H9 (cell line): Measurements from ENCODE around the gene FAM227A. TPM values are rescaled to one million over a fixed set of nuclear protein-coding genes. Genes with fewer than 3 reads are reported as not detected.

Experiments used
- DNase-seq: peaks from one replicate; pipeline ENCODE4 v3.0.0-alpha.2; 2017
- H2AFZ ChIP-seq: one replicate; pipeline ENCODE4 v1.6.1; 2013; ENCODE audit warnings: mild to moderate bottlenecking, low read length, control low read depth, moderate library complexity
- H2AK5ac ChIP-seq: 2 replicates; pipeline ENCODE4 v1.6.1; 2013; ENCODE audit warnings: low read length, control low read depth, mixed read lengths; ENCODE audit not compliant: insufficient read length
- H2BK120ac ChIP-seq: one replicate; pipeline ENCODE4 v1.6.1; 2013; ENCODE audit warnings: low read depth, mild to moderate bottlenecking, low read length, control low read depth, inconsistent platforms; ENCODE audit not compliant: poor library complexity, severe bottlenecking
- H2BK12ac ChIP-seq: 2 replicates; pipeline ENCODE4 v1.6.1; 2013; ENCODE audit warnings: low read length, control low read depth, mixed read lengths, low read depth; ENCODE audit not compliant: insufficient read length
- H2BK15ac ChIP-seq: 2 replicates; pipeline ENCODE4 v1.6.1; 2013; ENCODE audit warnings: low read depth, low read length, control low read depth
- H2BK20ac ChIP-seq: one replicate; pipeline ENCODE4 v1.6.1; 2013; ENCODE audit warnings: low read depth, mild to moderate bottlenecking, low read length, control low read depth, inconsistent platforms; ENCODE audit not compliant: poor library complexity, severe bottlenecking
- H2BK5ac ChIP-seq: 2 replicates; pipeline ENCODE4 v1.6.1; 2013; ENCODE audit warnings: low read length, control low read depth, mixed read lengths; ENCODE audit not compliant: insufficient read length
- H3K14ac ChIP-seq: 2 replicates; pipeline ENCODE4 v1.6.1; 2013; ENCODE audit warnings: low read length, control low read depth; ENCODE audit not compliant: insufficient read depth
- H3K18ac ChIP-seq: 2 replicates; pipeline ENCODE4 v1.6.1; 2013; ENCODE audit warnings: low read depth, mild to moderate bottlenecking, mixed read lengths, low read length, control low read depth; ENCODE audit not compliant: insufficient read length
- H3K23ac ChIP-seq: 2 replicates; pipeline ENCODE4 v1.6.1; 2013; ENCODE audit warnings: low read length, control low read depth, mixed read lengths, low read depth; ENCODE audit not compliant: insufficient read length
- H3K23me2 ChIP-seq: 2 replicates; pipeline ENCODE4 v1.6.1; 2013; ENCODE audit warnings: low read depth, mild to moderate bottlenecking, mixed read lengths, low read length, control low read depth; ENCODE audit not compliant: insufficient read length, poor library complexity, severe bottlenecking
- H3K27ac ChIP-seq: 2 replicates; pipeline ENCODE4 v1.5.1; 2013; ENCODE audit warnings: low read length, control low read depth, mixed read lengths, low read depth; ENCODE audit not compliant: insufficient read length
- H3K27me3 ChIP-seq: 2 replicates; pipeline ENCODE4 v1.6.1; 2013; ENCODE audit warnings: low read length, control low read depth, inconsistent platforms; ENCODE audit not compliant: insufficient read depth
- H3K4ac ChIP-seq: 2 replicates; pipeline ENCODE4 v1.6.1; 2013; ENCODE audit warnings: low read depth, mild to moderate bottlenecking, control low read depth, inconsistent platforms, low read length, moderate library complexity
- H3K4me1 ChIP-seq: 2 replicates; pipeline ENCODE4 v1.6.1; 2013; ENCODE audit warnings: low read length, control low read depth, inconsistent platforms; ENCODE audit not compliant: insufficient read depth
- H3K4me2 ChIP-seq: 2 replicates; pipeline ENCODE4 v1.6.1; 2013; ENCODE audit warnings: low read length, control low read depth, mixed read lengths; ENCODE audit not compliant: insufficient read length, insufficient read depth
- H3K56ac ChIP-seq: 2 replicates; pipeline ENCODE4 v1.6.1; 2013; ENCODE audit warnings: low read depth, mild to moderate bottlenecking, mixed read lengths, low read length, control low read depth; ENCODE audit not compliant: insufficient read length
- H3K79me1 ChIP-seq: 2 replicates; pipeline ENCODE4 v1.6.1; 2013; ENCODE audit warnings: low read depth, mild to moderate bottlenecking, moderate library complexity, low read length, control low read depth, inconsistent platforms; ENCODE audit not compliant: insufficient read depth, poor library complexity, severe bottlenecking
- H3K79me2 ChIP-seq: 2 replicates; pipeline ENCODE4 v1.6.1; 2013; ENCODE audit warnings: low read length, control low read depth, inconsistent platforms; ENCODE audit not compliant: insufficient read depth
- H3K9ac ChIP-seq: 2 replicates; pipeline ENCODE4 v1.6.1; 2013; ENCODE audit warnings: low read length, control low read depth, mixed read lengths; ENCODE audit not compliant: insufficient read length; ENCODE audit errors: extremely low read depth
- H3K9me3 ChIP-seq: one replicate; pipeline ENCODE4 v1.6.1; 2013; ENCODE audit warnings: low read depth, low read length, inconsistent platforms; ENCODE audit not compliant: control insufficient read depth
- H3T11ph ChIP-seq: one replicate; pipeline ENCODE4 v1.6.1; 2013; ENCODE audit warnings: mild to moderate bottlenecking, low read length, control low read depth, inconsistent platforms
- H4K20me1 ChIP-seq: one replicate; pipeline ENCODE4 v1.6.1; 2013; ENCODE audit not compliant: control insufficient read depth, insufficient read length, insufficient read depth
- H4K5ac ChIP-seq: 2 replicates; pipeline ENCODE4 v1.6.1; 2013; ENCODE audit warnings: low read depth, mild to moderate bottlenecking, mixed read lengths, low read length, control low read depth; ENCODE audit not compliant: insufficient read length
- H4K8ac ChIP-seq: replicated peaks from 2 replicates; pipeline ENCODE4 v1.6.1; 2013; ENCODE audit warnings: low read length, control low read depth, mixed read lengths, low read depth; ENCODE audit not compliant: insufficient read length
- H4K91ac ChIP-seq: 2 replicates; pipeline ENCODE4 v1.6.1; 2013; ENCODE audit warnings: low read depth, mild to moderate bottlenecking, moderate library complexity, mixed read lengths, low read length, control low read depth; ENCODE audit not compliant: insufficient read length
- H3K27ac Mint-ChIP-seq, 3 experiments: 2 replicates in 2 of 3; 3 replicates in 1 of 3; pipeline ENCODE4 v1.8.0; 2020 to 2021; ENCODE audit warnings: mixed read lengths in 3 of 3, mild to moderate bottlenecking in 1 of 3, moderate library complexity in 1 of 3
- H3K27me3 Mint-ChIP-seq: 2 replicates; pipeline ENCODE4 v1.8.0; 2021; ENCODE audit warnings: low read depth, mild to moderate bottlenecking, moderate library complexity, mixed read lengths
- H3K36me3 Mint-ChIP-seq, 3 experiments: 2 replicates in 2 of 3; 3 replicates in 1 of 3; pipeline ENCODE4 v1.8.0; 2020 to 2021; ENCODE audit warnings: low read depth in 3 of 3, mixed read lengths in 3 of 3; ENCODE audit not compliant: insufficient read depth in 1 of 3
- H3K4me1 Mint-ChIP-seq, 2 experiments: 2 replicates each; pipeline ENCODE4 v1.8.0; 2020; ENCODE audit warnings: mixed read lengths in 2 of 2
- H3K4me3 Mint-ChIP-seq, 2 experiments: 2 replicates in 1 of 2; 3 replicates in 1 of 2; pipeline ENCODE4 v1.8.0; 2020 to 2021; ENCODE audit warnings: mild to moderate bottlenecking in 2 of 2, mixed read lengths in 2 of 2, moderate library complexity in 1 of 2
- H3K9me3 Mint-ChIP-seq, 2 experiments: 2 replicates in 1 of 2; 3 replicates in 1 of 2; pipeline ENCODE4 v1.8.0; 2020; ENCODE audit warnings: mild to moderate bottlenecking in 2 of 2, mixed read lengths in 2 of 2, moderate library complexity in 1 of 2
- WGBS: extraction: QIAGEN DNeasy Blood & Tissue Kit; methylation state at CpG from one replicate; pipeline ENCODE4 v1.1.7; 2013; ENCODE audit warnings: missing lambda C conversion rate, low lambda C conversion rate, mixed read lengths; ENCODE audit not compliant: insufficient read length; ENCODE audit errors: extremely low coverage; 5-methylcytosine and 5-hydroxymethylcytosine counted together
- total RNA-seq: library from RNA; stranded (reverse); gene quantifications from 2 replicates; pipeline ENCODE4 v1.2.1, GENCODE V29; 2021
- TF ChIP-seq, protein P1 (sequence below): fragments of 200-600 bp; sonication (generic); conservative IDR thresholded peaks from 3 replicates; pipeline ENCODE4 v1.8.0; 2021; ENCODE audit warnings: antibody characterized with exemption, mild to moderate bottlenecking

Gene FAM227A
- total RNA-seq, 1 experiment from 2014 or later = 3.6 TPM

DNA sequence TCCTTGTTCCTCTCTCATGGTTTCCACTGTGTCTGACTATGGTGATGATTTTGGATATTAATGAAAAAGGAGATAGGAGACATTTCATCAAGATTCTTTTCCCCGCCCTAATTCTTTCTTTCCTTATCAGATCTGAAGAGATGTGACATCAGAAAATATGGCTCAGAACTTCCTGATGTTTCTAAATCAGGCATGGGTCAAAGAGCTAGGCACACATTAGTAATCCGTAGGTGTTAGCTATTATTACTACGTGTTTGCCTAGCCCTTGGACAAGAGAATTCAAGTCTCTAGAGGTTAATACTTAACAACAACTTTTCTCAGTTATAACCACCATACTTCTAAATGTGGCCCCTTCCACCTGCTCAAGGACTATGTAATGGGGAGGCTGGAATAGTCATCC is 38.7 kb upstream of the FAM227A start:
- DNase-seq = no peak
- H3K79me1 ChIP-seq = peaks cover 3% of the 10 kb centered on the region
- no CpG with 5 or more reads among the region's 3 CpGs for WGBS
- H2BK12ac ChIP-seq = no peak overlapping the region
- no peak overlapping the region for H2BK15ac ChIP-seq
- H3K9ac ChIP-seq = no peak overlapping the region
- no peak overlapping the region for H3K56ac ChIP-seq
- H2BK20ac ChIP-seq = no peak overlapping the region
- TF ChIP-seq, protein P1, sequence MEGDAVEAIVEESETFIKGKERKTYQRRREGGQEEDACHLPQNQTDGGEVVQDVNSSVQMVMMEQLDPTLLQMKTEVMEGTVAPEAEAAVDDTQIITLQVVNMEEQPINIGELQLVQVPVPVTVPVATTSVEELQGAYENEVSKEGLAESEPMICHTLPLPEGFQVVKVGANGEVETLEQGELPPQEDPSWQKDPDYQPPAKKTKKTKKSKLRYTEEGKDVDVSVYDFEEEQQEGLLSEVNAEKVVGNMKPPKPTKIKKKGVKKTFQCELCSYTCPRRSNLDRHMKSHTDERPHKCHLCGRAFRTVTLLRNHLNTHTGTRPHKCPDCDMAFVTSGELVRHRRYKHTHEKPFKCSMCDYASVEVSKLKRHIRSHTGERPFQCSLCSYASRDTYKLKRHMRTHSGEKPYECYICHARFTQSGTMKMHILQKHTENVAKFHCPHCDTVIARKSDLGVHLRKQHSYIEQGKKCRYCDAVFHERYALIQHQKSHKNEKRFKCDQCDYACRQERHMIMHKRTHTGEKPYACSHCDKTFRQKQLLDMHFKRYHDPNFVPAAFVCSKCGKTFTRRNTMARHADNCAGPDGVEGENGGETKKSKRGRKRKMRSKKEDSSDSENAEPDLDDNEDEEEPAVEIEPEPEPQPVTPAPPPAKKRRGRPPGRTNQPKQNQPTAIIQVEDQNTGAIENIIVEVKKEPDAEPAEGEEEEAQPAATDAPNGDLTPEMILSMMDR = no peak
- H2AFZ ChIP-seq = no peak overlapping the region
- no peak overlapping the region for H3K18ac ChIP-seq
- no peak overlapping the region for H2BK5ac ChIP-seq
- peaks cover 9% of the 10 kb centered on the region for H3K79me2 ChIP-seq
- no peak overlapping the region for H3K27ac ChIP-seq
- H4K5ac ChIP-seq = no peak overlapping the region
- H4K20me1 ChIP-seq = no peaks in the 10 kb centered on the region
- Mint-ChIP-seq H3K27ac (no peak overlapping the region), H3K4me3 (no peak overlapping the region), H3K36me3 (peaks cover 7 to 32% (median 31%) of the 10 kb centered on the region in 3 experiments; a peak in 6 of 7 replicates), H3K9me3 (no peaks in the 10 kb centered on the region), H3K27me3 (no peaks in the 10 kb centered on the region), H3K4me1 (peaks cover 32 to 33% of the 10 kb centered on the region in 2 experiments)
- no peak overlapping the region for H3K14ac ChIP-seq
- H3K27me3 ChIP-seq = no peaks in the 10 kb centered on the region
- H2BK120ac ChIP-seq = no peak overlapping the region
- H3K23me2 ChIP-seq = peaks cover 6% of the 10 kb centered on the region
- no peak overlapping the region for H3K4ac ChIP-seq
- no peaks in the 10 kb centered on the region for H3K9me3 ChIP-seq
- no peak overlapping the region for H2AK5ac ChIP-seq
- no peak overlapping the region for H3K4me2 ChIP-seq
- no peak overlapping the region for H4K8ac ChIP-seq
- no peak overlapping the region for H3K23ac ChIP-seq
- H3K4me1 ChIP-seq = peaks cover 5% of the 10 kb centered on the region
- H4K91ac ChIP-seq = no peak overlapping the region
- H3T11ph ChIP-seq = no peak overlapping the region
